HG03565 (cell line): ENCODE measurements around the gene TFB2M.

Source experiments
- ATAC-seq: cut with Tn5 transposase; IDR thresholded peaks from one replicate; pipeline ENCODE4 v1.9.1; 2021; ENCODE audit warnings: mild to moderate bottlenecking, moderate library complexity; ENCODE audit not compliant: unreplicated experiment

The TFB2M gene

DNA sequence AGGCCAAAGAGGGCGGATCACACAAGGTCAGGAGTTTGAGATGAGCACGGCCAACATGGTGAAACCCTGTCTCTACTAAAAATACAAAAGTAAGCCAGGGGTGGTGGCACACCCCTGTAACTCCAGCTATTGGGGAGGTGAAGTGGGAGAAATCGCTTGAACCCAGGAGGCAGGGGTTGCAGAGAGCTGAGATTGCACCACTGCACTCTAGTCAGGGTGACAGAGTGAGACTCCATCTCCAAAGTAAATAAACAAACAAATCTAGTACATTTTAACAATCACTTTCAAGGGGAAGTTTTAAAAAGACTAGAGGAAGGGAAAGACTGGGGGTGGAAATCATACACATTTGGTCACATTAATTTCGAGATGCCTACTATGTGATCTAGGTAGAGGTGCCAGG lies 6.8 kb downstream of the TFB2M start:
- no peak for ATAC-seq

DNA sequence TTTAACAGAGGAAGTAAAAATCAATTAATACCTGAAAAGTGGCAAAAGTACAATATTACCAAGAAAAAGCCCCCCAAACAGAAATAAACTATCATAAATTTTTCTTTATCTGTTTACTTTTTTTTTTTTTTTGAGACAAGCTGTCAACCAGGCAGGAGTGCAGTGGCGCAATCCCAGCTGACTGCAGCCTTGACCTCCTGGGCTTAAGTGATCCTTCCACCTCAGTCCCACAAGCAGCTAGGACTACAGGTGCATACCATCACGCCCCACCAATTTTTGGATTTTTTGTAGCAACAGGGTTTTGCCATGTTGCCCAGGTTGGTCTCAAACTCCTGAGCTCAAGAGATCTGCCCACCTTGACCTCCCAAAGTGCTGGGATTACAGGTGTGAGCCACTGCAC lies 8.0 kb downstream of the TFB2M start:
- ATAC-seq = no peak

DNA sequence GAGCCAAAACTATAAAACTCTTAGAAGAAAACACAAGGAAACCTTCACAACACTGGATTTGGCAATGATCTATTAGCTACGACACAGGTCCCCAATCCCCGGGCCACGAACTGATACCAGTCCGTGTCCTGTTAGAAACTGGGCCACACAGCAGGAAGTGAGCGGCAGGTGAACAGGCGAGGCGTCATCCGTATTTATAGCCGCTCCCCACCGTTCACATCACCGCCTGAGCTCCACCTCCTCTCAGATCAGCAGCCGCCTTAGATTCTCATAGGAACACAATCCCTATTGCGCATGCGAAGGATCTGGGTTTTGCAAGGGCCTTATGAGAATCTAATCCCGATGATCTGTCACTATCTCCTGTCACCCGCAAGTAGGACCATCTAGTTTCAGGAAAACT lies 11.9 kb downstream of the TFB2M start:
- ATAC-seq = no peak

DNA sequence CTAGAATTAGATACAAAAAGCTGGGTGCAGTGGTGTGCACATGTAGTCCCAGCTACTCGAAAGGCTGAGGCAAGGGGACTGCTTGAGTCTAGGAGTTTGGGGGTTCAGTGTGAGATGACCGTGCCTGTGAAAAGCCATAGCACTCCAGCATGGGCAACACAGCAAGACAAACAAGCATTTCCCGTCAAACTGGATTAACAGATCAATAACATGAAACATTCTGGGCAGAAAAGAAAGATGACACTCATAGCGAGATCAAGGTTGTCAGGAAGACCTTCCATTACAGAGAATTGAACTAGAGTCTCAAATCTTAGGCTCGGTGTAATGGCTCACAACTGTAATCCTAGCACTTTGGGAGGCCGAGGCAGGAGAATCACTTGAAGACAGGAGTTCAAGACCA lies 14.0 kb downstream of the TFB2M start:
- no peak for ATAC-seq

DNA sequence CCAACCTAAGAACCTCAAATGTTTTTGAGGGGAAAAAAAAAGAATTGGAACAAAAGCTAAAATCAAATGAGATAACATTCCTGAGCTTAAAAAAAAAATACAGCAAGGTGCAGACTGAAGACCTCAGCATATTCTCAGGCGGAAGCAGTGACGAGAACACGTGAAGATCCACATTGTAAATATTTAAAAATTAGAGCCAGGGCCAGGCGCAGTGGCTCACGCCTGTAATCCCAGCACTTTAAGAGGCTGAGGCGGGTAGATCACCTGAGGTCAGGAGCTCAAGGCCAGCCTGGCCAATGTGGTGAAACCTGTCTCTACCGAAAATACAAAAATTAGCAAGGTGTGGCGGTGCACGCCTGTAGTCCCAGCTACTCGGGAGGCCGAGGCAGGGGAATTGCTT lies 15.7 kb downstream of the TFB2M start:
- no peak for ATAC-seq

DNA sequence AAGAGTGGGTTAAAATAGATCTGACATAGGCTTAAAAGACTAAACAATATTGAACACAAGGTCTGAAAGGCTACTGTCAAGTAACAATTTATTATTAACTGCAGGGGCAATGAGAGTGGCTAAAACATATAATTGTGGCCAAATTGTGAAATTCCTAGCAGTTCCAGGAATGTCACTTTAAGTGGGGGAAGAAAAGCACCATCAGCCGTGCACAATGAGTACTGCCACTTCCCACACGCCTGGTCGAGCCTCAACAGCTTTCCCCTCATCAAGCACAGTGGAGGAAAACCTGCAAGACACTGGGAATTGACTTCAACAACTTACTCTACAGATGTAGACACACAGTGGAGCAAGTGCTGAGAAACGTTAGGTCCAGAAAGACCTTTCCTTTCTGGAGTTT lies 16.4 kb downstream of the TFB2M start:
- no peak for ATAC-seq

DNA sequence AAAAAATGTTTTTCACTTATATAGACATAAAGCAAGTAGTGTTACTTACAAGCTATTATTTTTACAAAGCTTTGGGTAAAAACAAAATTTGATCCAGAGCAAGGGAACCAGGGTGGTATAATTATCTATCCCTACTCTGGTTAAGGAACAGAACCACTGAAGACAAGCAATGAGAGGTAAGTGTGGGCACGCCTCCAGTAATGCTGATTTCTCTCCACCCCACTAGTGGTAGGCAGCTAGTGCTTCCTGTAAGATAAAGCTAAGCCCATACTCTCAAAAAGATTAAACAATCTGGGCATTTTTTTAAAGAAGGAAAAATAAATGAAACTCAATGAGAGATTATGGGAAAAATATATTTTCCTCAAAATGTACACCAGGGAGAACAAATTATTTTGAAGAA lies 22.1 kb downstream of the TFB2M start:
- ATAC-seq = no peak

DNA sequence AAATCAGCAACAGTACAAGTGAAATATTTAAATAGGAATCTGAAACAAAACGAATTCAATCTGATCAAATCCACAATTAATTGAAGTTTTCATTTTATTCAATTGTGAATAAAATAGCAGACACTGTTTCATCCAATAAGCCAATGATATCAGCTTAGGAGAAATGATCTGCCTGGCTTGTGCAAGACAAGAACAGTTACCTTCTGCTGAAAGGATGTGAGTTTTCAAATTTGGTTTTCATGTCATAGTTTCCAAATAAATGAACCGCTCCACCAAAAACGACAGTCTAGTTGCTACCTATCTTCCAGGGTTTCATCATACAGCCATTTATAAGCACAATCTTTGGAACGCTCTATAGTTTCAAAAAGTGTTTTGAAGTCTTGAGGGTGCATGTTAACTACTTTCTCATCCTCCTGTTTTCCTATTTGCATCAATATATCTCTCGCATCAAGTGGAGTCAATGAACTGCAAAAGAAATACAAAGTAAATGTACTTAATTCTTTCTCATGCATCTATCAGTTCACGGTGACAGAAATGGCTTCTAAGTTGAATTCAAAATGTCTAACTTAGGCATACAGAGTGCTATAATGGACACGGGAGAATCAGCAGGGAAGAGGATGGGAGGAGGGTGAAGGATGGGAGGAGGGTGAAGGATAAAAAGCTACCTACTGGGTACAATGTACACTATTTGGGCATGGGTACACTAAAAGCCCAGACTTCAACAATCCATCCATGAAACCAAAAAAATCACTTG lies 25.1 kb downstream of the TFB2M start:
- no peak for ATAC-seq

DNA sequence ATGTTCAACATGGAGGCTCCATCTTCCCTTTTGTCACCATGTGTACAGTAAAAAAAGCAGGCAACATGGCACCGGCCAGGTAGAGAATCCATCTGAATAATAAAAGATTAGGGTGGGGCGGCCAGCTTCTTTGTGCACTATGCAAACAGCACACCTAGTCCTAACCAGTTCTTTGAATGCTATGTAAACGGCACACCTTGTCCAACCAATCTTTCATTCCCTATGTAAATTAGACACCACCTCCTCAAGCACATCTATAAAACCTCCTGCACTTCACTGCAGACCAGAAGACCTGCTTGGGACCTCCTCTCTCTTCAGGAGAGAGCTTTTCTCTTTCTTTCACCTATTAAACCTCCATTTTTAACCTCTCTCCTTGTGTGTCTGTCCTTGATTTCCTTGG lies 28.2 kb downstream of the TFB2M start:
- ATAC-seq = no peak

DNA sequence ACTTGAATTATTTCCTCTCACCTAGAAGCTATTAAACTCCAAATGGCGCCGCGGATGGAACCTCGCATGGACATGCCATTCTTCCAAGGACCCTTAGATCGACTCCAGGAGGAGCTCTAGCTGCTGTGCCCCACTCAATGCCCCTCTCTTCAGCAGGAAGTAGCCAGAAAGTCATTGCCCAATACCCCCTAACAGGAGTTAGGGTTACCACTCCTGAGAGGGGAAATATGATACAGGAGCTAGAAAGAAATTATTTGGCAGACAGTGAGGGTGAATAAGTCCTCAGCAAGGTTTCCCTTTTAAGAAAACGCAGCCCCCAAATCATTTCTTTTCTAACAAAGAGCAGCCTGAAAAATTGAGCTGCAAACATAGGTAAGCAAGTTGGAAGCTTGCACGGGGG lies 28.6 kb downstream of the TFB2M start:
- no peak for ATAC-seq

DNA sequence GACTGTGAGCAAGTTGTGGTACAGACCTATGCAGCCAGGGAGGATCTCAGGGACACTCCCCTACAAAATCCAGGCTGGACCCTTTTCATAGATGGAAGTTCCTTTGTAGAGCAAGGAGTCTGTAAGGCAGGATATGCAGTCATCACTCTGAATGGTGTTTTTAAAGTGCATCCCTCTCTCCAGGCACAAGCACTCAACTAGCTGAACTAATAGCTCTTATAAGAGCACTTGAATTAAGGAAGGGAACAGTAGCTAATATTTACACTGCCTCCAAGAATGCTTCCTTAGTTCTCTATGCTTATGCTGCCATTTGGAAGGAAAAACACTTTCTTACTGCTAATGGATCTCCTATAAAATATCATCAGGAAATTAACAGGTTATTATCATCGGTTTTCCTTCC lies 31.9 kb downstream of the TFB2M start:
- ATAC-seq = no peak

DNA sequence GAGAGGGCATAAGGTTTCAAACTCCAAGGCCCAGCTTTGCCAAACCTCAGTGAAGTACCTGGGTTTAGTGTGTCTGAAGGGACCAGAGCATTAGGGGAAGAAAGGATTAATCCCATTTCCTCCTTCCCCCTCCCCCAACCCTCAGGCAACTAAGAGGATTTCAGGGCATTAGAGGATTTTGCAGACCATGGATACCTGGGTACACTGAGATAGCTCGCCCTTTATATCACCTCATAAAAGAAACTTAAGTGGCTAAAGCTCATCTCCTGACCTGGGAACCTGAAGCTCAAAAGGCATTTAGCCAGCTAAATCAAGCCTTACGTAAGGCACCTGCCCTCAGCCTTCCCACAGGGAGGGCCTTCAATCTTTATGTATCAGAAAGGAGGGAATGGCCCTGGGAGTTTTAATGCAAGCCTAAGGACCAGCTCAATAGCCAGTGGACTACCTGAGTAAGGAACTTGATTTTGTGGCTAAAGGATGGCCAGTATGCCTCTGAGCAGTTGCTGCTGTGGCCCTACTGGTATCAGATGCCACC lies 32.6 kb downstream of the TFB2M start:
- no peak for ATAC-seq

DNA sequence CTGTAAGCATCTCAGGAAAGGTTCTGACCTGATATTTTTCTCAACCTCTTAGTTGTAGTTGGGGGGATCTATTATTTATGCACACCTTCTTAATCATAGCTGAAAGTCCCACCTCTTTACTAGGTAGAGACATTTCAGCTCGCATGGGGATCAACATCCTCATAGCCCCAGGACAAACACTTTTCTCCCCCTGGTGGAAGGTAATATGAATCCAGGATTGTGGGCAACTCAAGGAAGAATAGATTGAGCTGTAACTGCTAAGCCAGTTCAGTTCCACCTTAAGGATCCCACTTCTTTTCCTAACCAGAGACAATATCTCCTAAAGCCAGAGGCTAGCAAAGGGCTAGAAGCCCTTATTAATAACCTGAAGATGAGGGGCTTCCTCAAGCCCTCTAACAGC lies 33.5 kb downstream of the TFB2M start:
- no peak for ATAC-seq

DNA sequence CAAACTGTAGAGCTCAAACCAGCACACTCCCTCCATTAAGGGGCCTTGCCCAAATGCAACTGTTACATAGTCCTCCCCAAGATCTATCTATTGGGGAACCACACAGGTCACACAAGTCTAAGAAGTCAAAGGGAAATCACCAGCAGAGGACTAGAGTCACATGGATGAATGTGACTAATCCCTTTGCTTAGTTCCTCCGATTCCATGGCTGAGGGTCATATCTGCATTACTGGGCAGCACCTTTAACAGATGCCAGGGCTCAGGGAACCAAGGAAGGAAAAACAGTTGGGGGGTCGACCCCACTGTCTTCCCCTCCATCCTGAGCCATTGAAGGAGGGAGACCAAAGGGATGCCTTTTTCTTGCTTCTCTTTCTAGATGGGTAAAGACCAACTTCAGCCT lies 35.6 kb downstream of the TFB2M start:
- ATAC-seq = no peak

DNA sequence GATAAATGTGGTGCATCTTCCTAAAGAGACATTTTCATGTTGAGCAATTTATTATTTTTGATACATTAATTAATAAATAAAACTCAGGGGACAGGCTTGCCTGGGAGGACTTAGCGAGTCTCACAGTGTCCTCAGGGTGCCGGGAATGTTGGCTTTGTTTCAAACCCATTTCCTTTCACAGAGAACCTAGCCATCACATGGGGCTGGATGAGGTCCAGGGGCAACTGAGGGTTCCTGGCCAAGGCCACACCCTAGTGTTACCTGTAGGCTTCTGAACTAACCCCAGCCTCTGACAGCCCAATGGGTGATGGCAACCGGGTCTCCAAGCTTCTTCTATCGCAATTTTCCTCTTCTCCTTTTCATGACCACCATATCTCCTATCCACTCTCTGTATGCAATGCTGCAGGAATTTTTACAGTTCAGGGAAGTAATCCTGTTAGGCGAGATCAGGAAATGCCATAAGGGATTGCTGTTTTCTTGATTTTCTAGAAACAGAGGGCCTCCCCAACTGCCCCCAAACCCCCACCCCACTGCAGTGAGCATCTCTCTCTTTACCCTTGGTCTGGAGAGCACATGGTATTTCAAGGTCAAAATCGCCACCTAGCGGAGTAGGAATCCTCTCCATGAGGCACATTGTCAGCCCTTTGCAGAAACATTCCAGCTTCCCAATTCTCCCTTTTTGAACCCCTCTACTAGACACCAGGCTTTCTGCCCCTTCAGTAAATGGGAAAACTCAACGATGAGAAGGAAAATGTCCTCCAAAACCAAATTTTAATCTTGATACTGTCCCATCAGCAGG lies 36.9 kb downstream of the TFB2M start:
- no peak for ATAC-seq

DNA sequence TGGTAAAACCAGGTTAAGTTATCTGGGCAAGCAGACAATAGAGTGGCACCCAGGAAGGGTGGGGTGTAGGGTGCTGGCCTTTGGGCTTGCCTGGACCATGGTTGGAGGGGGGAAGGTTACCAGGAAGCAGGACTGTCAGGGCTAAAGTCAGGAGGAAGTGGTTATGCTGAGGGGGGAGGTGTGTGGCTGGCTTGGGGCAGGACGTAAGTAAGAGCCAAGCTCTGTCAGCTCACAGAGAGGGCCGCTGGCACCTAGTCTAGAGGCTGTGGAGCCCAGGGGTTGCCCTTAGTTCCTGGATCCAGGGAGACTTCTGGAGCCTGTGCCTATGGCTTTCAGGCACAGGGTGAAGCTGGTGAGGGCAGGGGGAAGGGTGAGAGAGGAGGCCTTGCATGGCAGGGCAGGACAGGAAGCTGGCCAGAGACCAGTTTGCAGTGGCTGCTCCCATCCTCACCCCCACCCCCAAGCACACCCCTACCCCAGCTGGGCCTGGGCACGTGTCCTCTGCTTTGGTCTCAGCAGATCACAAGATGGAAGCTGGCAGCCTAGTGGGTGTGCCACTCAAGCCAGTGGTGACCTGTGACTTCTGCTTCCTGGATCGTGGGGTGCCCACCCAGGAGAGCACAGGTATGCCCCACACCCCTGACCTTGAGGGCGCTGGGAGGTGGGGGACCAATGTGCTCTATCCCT lies 38.5 kb downstream of the TFB2M start:
- no peak for ATAC-seq

DNA sequence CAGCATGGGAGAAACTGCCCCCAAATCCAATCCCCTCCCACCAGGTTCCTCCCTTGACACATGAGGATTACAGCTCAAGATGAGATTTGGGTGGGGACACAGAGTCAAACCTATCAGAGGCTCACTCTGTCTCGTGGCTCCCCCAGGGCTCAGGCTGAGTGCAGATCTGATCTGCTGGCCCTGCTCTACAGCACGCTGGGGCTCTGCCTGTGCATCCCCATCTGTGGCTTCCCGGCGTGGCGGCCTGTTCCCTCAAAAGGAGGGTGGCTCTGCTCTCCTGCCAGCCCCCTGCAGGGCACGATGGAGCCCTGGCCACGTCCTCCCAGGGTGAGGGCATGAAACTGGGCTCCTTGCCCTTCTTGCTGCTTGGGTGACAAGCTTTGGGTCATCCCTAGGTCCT lies 39.1 kb downstream of the TFB2M start:
- no peak for ATAC-seq

DNA sequence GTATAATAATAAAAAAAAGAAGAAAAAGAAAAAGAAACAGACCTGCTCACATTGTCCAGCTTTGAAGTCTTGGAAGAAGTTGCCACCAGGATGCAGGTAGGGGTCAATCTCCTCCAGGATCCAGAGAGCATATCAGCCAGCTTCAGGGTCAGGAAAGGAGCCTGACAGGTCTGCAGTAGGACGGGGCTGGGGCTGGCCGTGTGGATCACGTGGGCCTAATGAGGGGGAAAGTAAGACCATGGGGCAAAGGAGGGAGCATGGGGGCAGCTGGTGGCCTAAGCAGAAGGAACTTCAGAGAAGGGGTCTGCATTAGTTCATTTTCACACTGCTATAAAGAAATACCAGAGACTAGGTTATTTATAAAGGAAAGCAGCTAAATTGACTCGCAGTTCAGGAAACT lies 39.7 kb downstream of the TFB2M start:
- no peak for ATAC-seq

DNA sequence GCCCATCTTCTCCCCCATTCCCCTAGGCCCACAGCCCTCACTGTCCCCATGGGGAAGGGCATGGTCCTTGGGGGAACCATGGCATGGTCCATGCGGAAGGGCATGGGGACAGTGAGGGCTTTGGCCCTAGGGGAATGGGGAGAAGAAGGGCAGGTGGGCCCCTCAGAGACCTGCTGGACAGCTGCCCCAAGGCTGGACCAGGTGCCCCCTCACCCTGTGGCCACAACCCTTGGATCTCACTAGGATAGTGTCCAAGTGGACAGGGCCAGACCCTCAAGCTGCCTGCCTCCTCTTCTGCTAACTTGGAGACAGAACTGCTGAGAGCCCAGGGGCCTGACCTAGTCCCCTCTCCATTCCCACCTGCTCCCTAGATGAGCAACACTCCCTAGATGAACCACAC lies 46.5 kb downstream of the TFB2M start:
- no peak for ATAC-seq

DNA sequence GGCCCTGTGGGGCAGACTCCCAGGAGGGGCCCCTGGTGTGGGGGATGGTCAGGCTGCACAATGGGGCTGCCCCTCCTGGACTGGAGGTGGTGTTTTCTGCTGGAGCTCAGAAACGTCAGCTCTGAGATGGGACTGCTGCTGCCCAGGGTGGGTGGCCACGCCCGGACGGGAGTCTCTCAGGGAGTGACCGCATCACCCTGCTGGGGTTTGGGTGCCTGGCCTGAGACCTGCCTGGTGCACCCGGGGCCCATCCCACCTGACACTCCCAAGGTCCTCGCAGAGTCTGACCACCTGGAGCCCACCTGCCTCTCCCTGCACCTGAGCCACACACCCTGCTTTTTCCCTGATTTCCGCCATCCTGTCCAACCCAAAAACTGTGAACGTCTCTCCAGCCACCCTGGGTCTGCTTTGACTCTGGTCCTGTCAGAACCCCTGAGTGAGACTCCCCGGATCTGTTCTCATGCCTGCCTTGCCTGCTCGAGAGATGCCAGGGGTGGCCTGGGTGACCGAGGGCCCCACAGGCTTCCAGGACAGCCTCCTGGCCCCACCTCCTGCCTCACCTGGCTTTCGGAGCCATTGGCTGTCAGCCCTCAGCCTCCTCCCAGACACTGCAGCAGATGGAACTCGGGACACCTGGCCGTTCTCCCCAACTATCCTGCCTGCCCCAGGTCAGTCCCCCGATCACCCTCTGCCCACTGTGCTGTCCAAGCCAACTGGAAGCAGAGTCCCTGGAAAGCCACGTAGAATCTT lies 47.4 kb downstream of the TFB2M start:
- ATAC-seq = no peak

DNA sequence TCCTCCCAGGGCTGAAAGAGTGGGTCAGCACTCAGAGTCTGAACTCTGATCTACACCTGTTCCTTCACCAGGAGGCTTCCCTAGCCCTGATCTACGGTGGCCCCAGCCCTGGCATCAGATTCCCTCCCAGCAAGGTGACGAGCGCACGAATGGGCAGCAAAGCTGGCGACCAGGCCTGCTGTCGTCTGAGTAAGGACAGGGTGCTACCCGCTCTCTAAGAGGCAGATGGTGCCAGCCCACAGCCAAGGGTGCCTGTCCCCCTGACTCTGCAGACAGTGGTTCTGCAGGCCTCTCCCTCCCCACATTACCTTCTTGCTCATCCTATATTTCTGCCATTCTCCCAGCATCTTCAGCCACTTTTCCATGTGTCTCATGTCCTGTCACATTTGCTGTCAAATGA lies 48.7 kb downstream of the TFB2M start:
- ATAC-seq = no peak
